GM12878 (cell line): ENCODE results near the gene PIGL.

ENCODE experiments used
- ESRRA ChIP-seq: IDR thresholded peaks from 2 replicates; pipeline ENCODE4 v1.6.1; 2012; ENCODE audit warnings: mild to moderate bottlenecking, low read length, improper control_type of control experiment
- JUND ChIP-seq: IDR thresholded peaks from 2 replicates; pipeline ENCODE4 v1.6.1; 2012; ENCODE audit warnings: low read depth, mild to moderate bottlenecking, low read length, improper control_type of control experiment, moderate library complexity
- MYC ChIP-seq: IDR thresholded peaks from 2 replicates; pipeline ENCODE4 v1.6.1; 2011; ENCODE audit warnings: mild to moderate bottlenecking, low read length, moderate library complexity, inconsistent platforms; ENCODE audit not compliant: insufficient read depth, insufficient replicate concordance, insufficient read length, severe bottlenecking
- SIN3A ChIP-seq: IDR thresholded peaks from 2 replicates; pipeline ENCODE4 v1.6.1; 2012; ENCODE audit warnings: low read depth, low read length, improper control_type of control experiment
- SRF ChIP-seq, 2 experiments: IDR thresholded peaks; 2 replicates each; pipeline ENCODE4 v1.6.1; 2011; ENCODE audit warnings: low read depth in 2 of 2, low read length in 2 of 2, mild to moderate bottlenecking in 1 of 2, moderate library complexity in 1 of 2
- TBL1XR1 ChIP-seq: IDR thresholded peaks from 2 replicates; pipeline ENCODE4 v1.6.1; 2012; ENCODE audit warnings: low read depth, low read length, improper control_type of control experiment
- YBX1 ChIP-seq: fragments of 450-650 bp; IDR thresholded peaks from 2 replicates; pipeline ENCODE4 v1.6.1; 2016; ENCODE audit warnings: antibody characterized with exemption

- TF ChIP-seq SIN3A (no peak), MYC (no peak), YBX1 (no peak), ESRRA (no peak), JUND (no peak), SRF (IDR thresholded peaks at IDR 0.05; ENCODE audit: low read depth in 2 of 2, low read length in 2 of 2) (no peak), TBL1XR1 (no peak)
These were observed 50.2 kb downstream of the PIGL start for GRCh38 chr17:16267174-16267573.
